HFF-Myc (cell line): ENCODE data around the gene RAD51B.

ENCODE experiments used
- DNase-seq: peaks from one replicate; pipeline ENCODE4 v3.0.0-alpha.2; 2011; ENCODE audit warnings: low read depth; ENCODE audit errors: extremely low read depth
- H3K4me3 ChIP-seq: replicated peaks from 2 replicates; pipeline ENCODE4 v1.5.1; 2011; ENCODE audit warnings: low read depth, mild to moderate bottlenecking, control low read depth, low read length
- CTCF ChIP-seq: IDR thresholded peaks from 2 replicates; pipeline ENCODE4 v1.5.1; 2012; ENCODE audit warnings: mild to moderate bottlenecking, low read depth, low read length, control low read depth; ENCODE audit errors: missing control alignments

Gene RAD51B

DNA sequence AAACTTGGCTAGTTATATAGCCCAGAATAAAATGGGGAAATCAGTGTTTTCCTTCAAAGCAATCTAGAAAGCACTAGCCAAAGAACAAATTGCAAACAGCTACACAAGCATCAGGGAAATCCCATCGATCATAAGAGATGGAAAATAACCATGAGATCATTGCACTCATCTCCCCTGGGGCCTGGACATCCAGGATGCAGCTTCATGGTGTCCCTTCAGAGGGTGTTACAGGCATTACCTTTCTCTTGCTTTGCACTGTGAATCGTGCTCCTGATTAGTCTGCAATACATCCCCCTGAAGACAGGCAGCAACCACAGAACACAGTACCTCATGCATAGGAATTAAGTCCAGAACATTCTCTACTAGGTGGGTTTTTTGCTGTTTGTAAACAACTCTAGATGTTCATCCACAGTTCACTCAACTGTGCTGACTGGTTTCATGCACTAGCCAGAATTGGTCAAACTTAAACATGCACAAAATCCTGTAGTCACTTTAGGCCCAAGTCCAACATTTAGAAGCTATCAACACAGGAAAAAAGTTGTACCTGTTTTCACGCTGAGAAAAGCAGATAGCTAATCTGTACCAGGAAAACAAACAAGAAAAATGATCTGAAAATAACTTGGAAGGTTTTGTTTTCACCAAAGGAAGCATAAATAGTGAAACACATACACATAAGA lies 853.2 kb downstream of the RAD51B start:
- TF ChIP-seq CTCF = no peak
- H3K4me3 ChIP-seq = no peak overlapping the region
- DNase-seq = no peak

DNA sequence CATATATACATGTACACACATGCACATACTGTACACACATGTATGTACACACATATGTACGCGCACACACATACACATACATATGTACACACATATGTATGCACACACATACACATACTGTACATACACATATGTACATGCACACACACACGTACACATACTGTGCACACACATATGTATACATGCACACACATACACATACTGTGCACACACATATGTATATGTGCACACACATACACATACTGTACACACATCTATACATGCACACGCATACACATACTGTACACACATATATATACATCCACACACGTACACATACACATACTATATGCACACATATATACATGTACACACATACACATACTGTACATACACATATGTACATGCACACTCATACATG lies 853.9 kb downstream of the RAD51B start:
- no peak for TF ChIP-seq CTCF
- H3K4me3 ChIP-seq = no peak overlapping the region
- DNase-seq = no peak

DNA sequence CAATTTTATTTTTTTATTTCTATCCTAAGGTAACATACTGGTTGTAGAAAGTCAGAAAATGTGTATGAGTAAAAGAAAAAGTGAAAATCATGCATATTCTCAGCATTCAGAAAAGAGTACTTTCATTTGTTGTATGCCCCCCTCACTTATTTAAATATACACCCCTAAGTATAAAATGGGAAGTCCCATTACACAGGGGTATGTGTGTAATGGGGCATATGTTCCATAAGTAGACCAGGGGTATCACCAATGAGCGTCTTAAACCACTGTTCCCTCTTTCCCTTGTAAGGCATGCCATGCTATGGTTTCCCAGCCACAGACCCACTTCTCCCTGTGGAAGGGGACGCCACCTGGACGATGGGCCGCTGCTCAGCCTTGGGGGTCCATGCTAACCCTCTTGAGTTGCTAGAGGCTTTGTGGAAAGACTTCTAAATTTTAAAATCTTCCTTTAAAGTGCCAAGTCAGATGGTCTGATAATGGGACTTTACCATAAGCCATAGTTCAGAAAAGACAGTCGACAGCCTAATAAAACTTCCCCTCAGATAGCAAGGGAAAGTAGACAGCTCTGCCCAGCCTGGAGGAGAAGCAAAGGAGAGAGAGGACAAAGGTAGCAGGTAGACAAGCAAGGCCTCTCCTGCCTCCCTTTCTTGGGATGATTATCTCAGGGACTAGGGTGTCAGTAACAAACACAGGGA lies 855.1 kb downstream of the RAD51B start:
- TF ChIP-seq CTCF = no peak
- DNase-seq = no peak
- H3K4me3 ChIP-seq = no peak overlapping the region

GRCh38 chr14:68675233-68675577 lies 855.6 kb downstream of the RAD51B start:
- no peak overlapping the region for H3K4me3 ChIP-seq
- DNase-seq = no peak
- TF ChIP-seq CTCF = no peak

GRCh38 chr14:68676511-68676943 lies 856.9 kb downstream of the RAD51B start:
- no peak for DNase-seq
- TF ChIP-seq CTCF = no peak
- H3K4me3 ChIP-seq = no peak overlapping the region

DNA sequence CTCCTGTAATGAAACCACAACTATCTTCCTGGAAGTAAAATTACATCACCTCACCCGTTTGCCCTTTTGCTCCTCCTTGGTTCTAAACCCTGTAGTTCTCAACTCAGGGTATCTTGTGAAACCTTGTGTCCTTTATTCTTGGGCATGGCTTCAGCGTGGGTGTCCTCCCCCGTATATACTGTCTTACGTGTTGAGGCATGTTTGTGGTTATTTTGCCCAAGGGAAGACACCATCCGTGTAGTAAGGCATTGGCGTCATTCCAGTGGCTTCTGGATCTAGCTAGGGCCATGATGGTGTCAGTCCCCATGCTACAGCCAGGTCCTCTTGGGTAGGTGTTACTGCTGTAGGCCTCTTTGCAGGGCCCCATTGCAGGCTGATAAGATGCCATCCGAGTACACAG lies 857.9 kb downstream of the RAD51B start:
- no peak for TF ChIP-seq CTCF
- DNase-seq = no peak

DNA sequence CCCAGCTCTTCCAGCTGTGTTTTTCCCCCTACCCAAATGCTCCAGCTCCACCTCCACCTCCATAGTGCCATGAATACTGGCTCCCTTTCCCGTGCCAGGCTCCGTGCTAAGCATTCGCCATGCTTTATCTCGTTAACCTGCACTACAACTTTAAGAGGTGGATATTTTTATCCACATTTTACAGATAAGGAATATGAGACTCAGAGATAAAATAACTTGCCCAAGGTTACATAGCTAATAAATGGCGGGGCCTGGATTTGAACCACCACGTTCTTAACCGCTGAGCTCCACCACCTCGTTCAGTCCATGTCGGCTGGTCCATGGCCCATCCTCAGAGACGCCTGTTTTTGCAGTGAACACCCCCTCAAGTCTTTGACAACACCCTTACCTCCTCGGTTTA lies 858.3 kb downstream of the RAD51B start:
- TF ChIP-seq CTCF = no peak
- H3K4me3 ChIP-seq = no peak overlapping the region
- no peak for DNase-seq

More for the DNA sequence above, 857.9 kb downstream of the RAD51B start:
- no peak overlapping the region for H3K4me3 ChIP-seq
